Thyroid gland (tissue), 4 donors: Measurements from ENCODE around the gene MINK1. TPM values are rescaled to one million over a fixed set of nuclear protein-coding genes. Genes with fewer than 3 reads are reported as not detected.

Experiments used
- DNase-seq, 2 donors: peaks; one replicate each; pipeline ENCODE4 v3.0.0-alpha.2; 2019
- H3K27ac ChIP-seq, 3 donors: fragments of 200-600 bp; sonication (generic); 1 replicate in 2 of 3; 2 replicates in 1 of 3; pipeline ENCODE4 v1.5.1; 2016 to 2019; ENCODE audit warnings: mild to moderate bottlenecking in 1 of 3, moderate library complexity in 1 of 3
- H3K27me3 ChIP-seq: fragments of 200-600 bp; sonication (generic); one replicate; pipeline ENCODE4 v1.5.1; 2019
- H3K36me3 ChIP-seq, 2 donors: fragments of 200-600 bp; sonication (generic); one replicate each; pipeline ENCODE4 v1.5.1; 2016 to 2019
- H3K4me1 ChIP-seq, 2 donors: fragments of 200-600 bp; sonication (generic); one replicate each; pipeline ENCODE4 v1.5.1; 2017 to 2019
- H3K4me3 ChIP-seq, 3 donors: fragments of 200-600 bp; sonication (generic); replicated peaks in 1 of 3; 1 replicate in 2 of 3; 2 replicates in 1 of 3; pipeline ENCODE4 v1.5.1; 2016; ENCODE audit warnings: mild to moderate bottlenecking in 1 of 3
- H3K9me3 ChIP-seq: fragments of 200-600 bp; sonication (generic); one replicate; pipeline ENCODE4 v1.5.1; 2017
- CTCF ChIP-seq, 6 experiments: fragments of 200-600 bp in 3 of 6; fragments of 450-650 bp in 3 of 6; sonication (generic) in 3 of 6; IDR thresholded peaks; one replicate each; pipeline ENCODE4 v1.5.1; 2016 to 2019; ENCODE audit warnings: antibody characterized with exemption in 6 of 6, mild to moderate bottlenecking in 2 of 6, inconsistent platforms in 1 of 6, moderate library complexity in 1 of 6
- POLR2A ChIP-seq, 2 donors: fragments of 450-650 bp; IDR thresholded peaks; one replicate each; pipeline ENCODE4 v1.6.1; 2017; ENCODE audit warnings: antibody characterized with exemption in 2 of 2, mild to moderate bottlenecking in 2 of 2, moderate library complexity in 1 of 2
- WGBS, 2 donors: methylation state at CpG; one replicate each; pipeline ENCODE4 v1.1.5; 2017; 5-methylcytosine and 5-hydroxymethylcytosine counted together
- intact Hi-C: fragments of 100-400 bp; cut with DNase I; formaldehyde crosslinking; loops from one replicate; pipeline ENCODE4 v1.15.1; 2023
- total RNA-seq, 4 donors: library from RNA; depleted of rRNA; stranded (reverse); fragments of >200 nt; gene quantifications; one replicate each; pipeline ENCODE4 v1.2.3, GENCODE V29; 2016

The MINK1 gene
- total RNA-seq, 4 donors from 2014 or later: 25.1 to 51.6 (median 31.2) TPM

GRCh38 chr17:4839221-4839620 lies 6.1 kb downstream of the MINK1 start:
- no peak for DNase-seq
- TF ChIP-seq CTCF (IDR thresholded peaks at IDR 0.05) (no peak), POLR2A (IDR thresholded peaks at IDR 0.05) (no peak)
- peaks cover 8 to 22% of the 10 kb centered on the region in 2 donors for H3K4me1 ChIP-seq
- 92 to 95% methylated on average over 8 of the region's 8 CpGs for WGBS, 2 donors
- no peaks in the 10 kb centered on the region for H3K36me3 ChIP-seq
- H3K4me3 ChIP-seq: no peak overlapping the region
- H3K27ac ChIP-seq: no peak overlapping the region
- no peaks in the 10 kb centered on the region for H3K27me3 ChIP-seq
- H3K9me3 ChIP-seq: no peaks in the 10 kb centered on the region
- intact Hi-C loops: no loop called here

GRCh38 chr17:4839965-4840892 lies 7.1 kb downstream of the MINK1 start:
- H3K27me3 ChIP-seq: no peaks in the 10 kb centered on the region
- no peak for DNase-seq
- H3K27ac ChIP-seq: no peak overlapping the region
- peaks cover 0 to 12% of the 10 kb centered on the region in 2 donors for H3K4me1 ChIP-seq
- no peaks in the 10 kb centered on the region for H3K36me3 ChIP-seq
- no peak for TF ChIP-seq POLR2A (IDR thresholded peaks at IDR 0.05)
- TF ChIP-seq CTCF (IDR thresholded peaks at IDR 0.05): no peak
- intact Hi-C loops: no loop called here
- no peak overlapping the region for H3K4me3 ChIP-seq
- no peaks in the 10 kb centered on the region for H3K9me3 ChIP-seq
- 83 to 89% methylated on average over 8 of the region's 8 CpGs for WGBS, 2 donors

GRCh38 chr17:4840893-4841242 lies 7.7 kb downstream of the MINK1 start:
- H3K27me3 ChIP-seq: no peaks in the 10 kb centered on the region
- H3K36me3 ChIP-seq: no peaks in the 10 kb centered on the region
- no peak overlapping the region for H3K4me3 ChIP-seq
- TF ChIP-seq CTCF (IDR thresholded peaks at IDR 0.05) (no peak), POLR2A (IDR thresholded peaks at IDR 0.05) (no peak)
- WGBS, 2 donors: 87 to 92% methylated on average over 9 to 10 of the region's 10 CpGs
- intact Hi-C loops: no loop called here
- no peak overlapping the region for H3K27ac ChIP-seq
- H3K4me1 ChIP-seq: peaks cover 0 to 5% of the 10 kb centered on the region in 2 donors
- no peaks in the 10 kb centered on the region for H3K9me3 ChIP-seq
- DNase-seq: no peak

GRCh38 chr17:4842376-4842775 lies 9.2 kb downstream of the MINK1 start:
- TF ChIP-seq CTCF (IDR thresholded peaks at IDR 0.05) (no peak), POLR2A (IDR thresholded peaks at IDR 0.05) (no peak)
- Histone ChIP-seq H3K4me3 (no peak overlapping the region), H3K4me1 (peaks cover 0 to 3% of the 10 kb centered on the region in 2 donors), H3K36me3 (no peaks in the 10 kb centered on the region), H3K9me3 (no peaks in the 10 kb centered on the region), H3K27me3 (no peaks in the 10 kb centered on the region), H3K27ac (no peak overlapping the region)
- intact Hi-C loops: no loop called here
- WGBS, 2 donors: 95 to 98% methylated on average over 3 of the region's 3 CpGs
- DNase-seq: no peak

GRCh38 chr17:4843321-4844000 lies 10.3 kb downstream of the MINK1 start:
- no peak overlapping the region for H3K4me3 ChIP-seq
- no peaks in the 10 kb centered on the region for H3K27me3 ChIP-seq
- no peaks in the 10 kb centered on the region for H3K9me3 ChIP-seq
- intact Hi-C loops: no loop called here
- DNase-seq: no peak
- peaks cover 0 to 3% of the 10 kb centered on the region in 2 donors for H3K4me1 ChIP-seq
- no peak overlapping the region for H3K27ac ChIP-seq
- no peaks in the 10 kb centered on the region for H3K36me3 ChIP-seq
- no peak for TF ChIP-seq POLR2A (IDR thresholded peaks at IDR 0.05)
- no peak for TF ChIP-seq CTCF (IDR thresholded peaks at IDR 0.05)
- 81 to 90% methylated on average over 9 of the region's 9 CpGs for WGBS, 2 donors
